ENCODE measurements around the gene TEN1. TPM values are rescaled to one million over a fixed set of nuclear protein-coding genes. Genes with fewer than 3 reads are reported as not detected.

The TEN1 gene
- total RNA-seq, 4 donors from 2014 or later: 20.0 to 43.6 (median 26.9) TPM

GRCh38 chr17:75998327-75998795 lies 19.3 kb downstream of the TEN1 start:
- Histone ChIP-seq H3K9me3 (no peaks in the 10 kb centered on the region), H3K4me3 (no peak overlapping the region), H3K36me3 (peaks cover 24% of the 10 kb centered on the region), H3K27ac (peak overlapping the region; percentile 89), H3K27me3 (no peaks in the 10 kb centered on the region), H3K4me1 (peaks cover 45% of the 10 kb centered on the region)
- DNase-seq (ENCODE audit: low spot score in 2 of 2): no peak
- TF ChIP-seq EP300 (IDR thresholded peaks at IDR 0.05) (no peak), POLR2A (IDR thresholded peaks at IDR 0.05) (no peak), CTCF (IDR thresholded peaks at IDR 0.05) (no peak)
- WGBS: 83% methylated on average over 9 of the region's 9 CpGs

- WGBS: 54% methylated on average over 18 of the region's 31 CpGs
- Histone ChIP-seq H3K4me1 (peaks cover 45% of the 10 kb centered on the region), H3K4me3 (no peak overlapping the region), H3K9me3 (no peaks in the 10 kb centered on the region), H3K27me3 (no peaks in the 10 kb centered on the region), H3K36me3 (peaks cover 22% of the 10 kb centered on the region), H3K27ac (peak overlapping the region; percentile 49)
- no peak for DNase-seq (ENCODE audit: low spot score in 2 of 2)
- TF ChIP-seq CTCF (IDR thresholded peaks at IDR 0.05) (peak in 1 of 2 donors; percentile 92), POLR2A (IDR thresholded peaks at IDR 0.05) (no peak)
Measured at GRCh38 chr17:76000016-76000754, 21.1 kb downstream of the TEN1 start.

- DNase-seq (ENCODE audit: low spot score in 2 of 2): no peak
- WGBS: 70% methylated on average over 11 of the region's 21 CpGs
- Histone ChIP-seq H3K36me3 (peaks cover 24% of the 10 kb centered on the region), H3K9me3 (no peaks in the 10 kb centered on the region), H3K4me3 (no peak within 1 kb of the TSS), H3K4me1 (peaks cover 45% of the 10 kb centered on the region), H3K27ac (peak within 1 kb of the TSS; percentile 49), H3K27me3 (no peaks in the 10 kb centered on the region)
- TF ChIP-seq EP300 (IDR thresholded peaks at IDR 0.05) (no peak), POLR2A (IDR thresholded peaks at IDR 0.05) (no peak), CTCF (IDR thresholded peaks at IDR 0.05) (no peak), POLR2AphosphoS5 (IDR thresholded peaks at IDR 0.05) (no peak)
Measured at GRCh38 chr17:76000755-76001521, 21.9 kb downstream of the TEN1 start, which contains the start of gene CDK3. TSS of gene CDK3 (plus strand) at chr17:76000855. CDS start at chr17:76001426, 571 bp downstream.

GRCh38 chr17:76002100-76002499 lies 23.1 kb downstream of the TEN1 start:
- DNase-seq (ENCODE audit: low spot score in 2 of 2): no peak
- Histone ChIP-seq H3K36me3 (peaks cover 29% of the 10 kb centered on the region), H3K4me1 (peaks cover 35% of the 10 kb centered on the region), H3K4me3 (no peak overlapping the region), H3K27ac (no peak overlapping the region), H3K9me3 (no peaks in the 10 kb centered on the region), H3K27me3 (no peaks in the 10 kb centered on the region)
- TF ChIP-seq CTCF (IDR thresholded peaks at IDR 0.05): no peak
- TF ChIP-seq EP300 (IDR thresholded peaks at IDR 0.05): no peak
- TF ChIP-seq POLR2A (IDR thresholded peaks at IDR 0.05): no peak
- 95% methylated on average over 10 of the region's 12 CpGs for WGBS

- Histone ChIP-seq H3K36me3 (peaks cover 43% of the 10 kb centered on the region), H3K4me3 (no peak overlapping the region), H3K4me1 (peaks cover 21% of the 10 kb centered on the region), H3K27me3 (no peaks in the 10 kb centered on the region), H3K27ac (no peak overlapping the region), H3K9me3 (no peaks in the 10 kb centered on the region)
- no peak for DNase-seq (ENCODE audit: low spot score in 2 of 2)
- TF ChIP-seq CTCF (IDR thresholded peaks at IDR 0.05): no peak
- no peak for TF ChIP-seq EP300 (IDR thresholded peaks at IDR 0.05)
- TF ChIP-seq POLR2A (IDR thresholded peaks at IDR 0.05): no peak
- TF ChIP-seq POLR2AphosphoS5 (IDR thresholded peaks at IDR 0.05): no peak
- WGBS: 69% methylated on average over 6 of the region's 6 CpGs
Measured at GRCh38 chr17:76003915-76004314, 24.9 kb downstream of the TEN1 start.
